Measurements from ENCODE around the gene RBL1.
"Not testable (repeated sequence)": the region's sequence is repeated elsewhere in the genome, so short reads cannot be mapped to it uniquely, and the experiment has no call there.

RBL1 gene

DNA sequence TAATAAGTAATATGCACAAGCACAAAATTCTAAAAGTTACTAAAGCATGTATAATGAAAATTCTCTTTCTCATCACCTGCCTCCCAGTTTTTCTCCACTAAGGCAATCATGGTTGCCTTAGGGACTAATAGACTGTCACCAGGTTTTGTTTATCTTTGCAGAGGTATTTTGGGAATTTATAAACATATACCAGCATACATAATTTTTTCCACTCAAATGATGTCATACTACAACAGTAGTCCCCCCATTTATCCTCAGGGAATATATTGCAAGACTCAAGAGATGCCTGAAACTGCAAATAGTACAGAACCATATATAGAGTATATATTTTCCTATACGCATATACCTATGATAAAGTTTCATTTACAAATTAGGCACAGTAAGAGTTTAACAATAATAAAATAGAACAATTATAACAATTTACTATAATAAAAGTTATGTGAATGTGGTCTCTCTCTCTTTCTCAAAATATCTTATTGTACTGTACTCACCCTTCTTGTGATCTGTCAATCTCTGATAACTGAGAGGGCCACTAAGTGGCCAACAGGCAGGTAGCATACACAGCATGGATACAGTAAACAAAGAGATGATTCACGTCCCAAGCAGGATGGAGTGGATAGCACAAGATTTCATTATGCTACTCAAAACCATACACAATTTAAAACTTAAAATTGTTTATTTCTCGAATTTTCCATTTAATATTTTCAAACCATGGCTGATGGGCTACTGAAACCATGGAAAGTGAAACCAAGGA, 19.7 kb downstream of the RBL1 start:
- DNase-seq (ENCODE audit: low read depth): no peak

DNA sequence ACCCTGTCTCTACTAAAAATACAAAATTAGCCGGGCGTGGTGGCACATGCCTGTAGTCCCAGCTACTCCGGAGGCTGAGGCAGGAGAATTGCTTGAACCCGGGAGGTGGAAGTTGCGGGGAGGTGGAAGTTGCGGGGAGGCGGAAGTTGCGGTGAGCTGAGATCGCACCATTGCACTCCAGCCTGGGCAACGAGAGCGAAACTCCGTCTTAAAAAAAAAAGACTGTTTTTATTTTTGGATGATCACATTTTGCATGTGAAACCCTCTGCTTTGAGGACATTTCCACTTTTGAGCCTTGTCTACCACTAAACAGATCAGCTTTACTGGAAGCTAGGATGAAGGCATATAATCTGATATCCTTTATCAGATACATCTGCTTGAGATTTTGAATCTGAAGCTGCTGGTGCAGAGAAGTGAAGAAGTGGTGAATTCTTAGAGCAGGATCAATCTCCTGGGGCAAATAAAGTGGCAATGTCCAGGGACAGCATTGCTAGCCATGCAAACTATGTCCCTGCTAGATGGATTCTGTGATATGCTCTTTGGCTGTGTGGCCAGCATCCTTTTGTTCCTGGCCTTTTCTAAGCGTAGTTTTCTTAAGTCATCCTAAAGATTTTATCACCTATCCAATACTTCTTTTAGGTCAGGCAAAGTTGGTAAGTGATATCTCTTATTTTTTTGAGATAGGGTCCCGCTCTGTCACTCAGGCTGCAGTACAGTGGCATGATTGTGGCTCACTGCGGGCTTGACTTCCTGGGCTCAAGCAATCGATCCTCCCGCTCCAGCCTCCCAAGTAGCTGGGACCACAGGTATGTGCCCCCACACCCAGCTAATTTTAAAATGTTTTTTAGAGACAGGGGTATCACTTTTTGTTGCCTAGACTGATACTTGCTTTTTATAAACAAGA, 23.3 kb downstream of the RBL1 start:
- DNase-seq (ENCODE audit: low read depth): no peak

DNA sequence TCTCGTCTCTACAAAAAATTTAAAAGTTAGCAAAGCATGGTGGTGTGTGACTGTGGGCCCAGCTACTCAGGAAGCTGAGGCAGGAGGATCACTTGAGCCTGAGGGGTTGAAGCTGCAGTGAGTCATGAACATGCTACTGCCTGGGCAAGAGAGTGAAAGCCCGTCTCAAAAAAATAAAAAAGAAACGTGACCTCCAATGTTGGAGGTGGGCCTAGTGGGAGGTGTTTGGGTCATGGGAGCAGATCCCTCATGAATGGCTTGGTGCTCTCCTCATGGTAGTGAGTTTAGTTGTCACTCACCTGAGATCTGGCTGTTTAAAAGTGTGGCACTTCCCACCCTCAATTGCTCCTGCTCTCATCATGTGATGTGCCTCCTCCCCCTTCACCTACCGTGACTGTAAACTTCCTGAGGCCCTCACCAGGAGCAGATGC, 24.3 kb downstream of the RBL1 start:
- DNase-seq (ENCODE audit: low read depth): no peak

DNA sequence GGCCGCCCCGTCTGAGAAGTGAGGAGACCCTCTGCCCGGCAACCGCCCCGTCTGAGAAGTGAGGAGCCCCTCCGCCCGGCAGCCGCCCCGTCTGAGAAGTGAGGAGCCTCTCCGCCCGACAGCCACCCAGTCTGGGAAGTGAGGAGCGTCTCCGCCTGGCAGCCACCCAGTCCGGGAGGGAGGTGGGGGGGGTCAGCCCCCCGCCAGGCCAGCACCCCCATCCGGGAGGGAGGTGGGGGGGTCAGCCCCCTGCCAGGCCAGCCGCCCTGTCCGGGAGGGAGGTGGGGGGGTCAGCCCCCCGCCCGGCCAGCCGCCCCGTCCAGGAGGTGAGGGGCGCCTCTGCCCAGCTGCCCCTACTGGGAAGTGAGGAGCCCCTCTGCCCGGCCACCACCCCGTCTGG, 26.2 kb downstream of the RBL1 start:
- not testable (repeated sequence) for DNase-seq (ENCODE audit: low read depth)

DNA sequence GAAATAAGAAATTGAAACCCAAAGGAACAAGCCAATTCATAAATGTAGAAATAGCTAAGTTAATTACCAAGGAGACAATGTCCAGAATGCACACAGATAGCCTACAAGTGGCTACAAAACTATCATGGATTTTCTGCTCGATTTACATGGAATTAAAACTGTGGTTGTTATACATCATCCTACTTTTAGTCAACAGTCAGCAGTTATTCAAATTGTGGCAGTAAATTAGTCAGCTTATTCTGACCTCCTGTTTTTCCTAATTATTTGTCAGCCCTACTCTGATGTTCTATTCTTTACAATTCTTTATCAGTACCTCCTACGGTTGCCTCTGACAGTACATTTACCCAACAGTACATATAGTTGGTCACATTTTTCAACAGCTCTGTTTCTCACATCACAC, 29.6 kb downstream of the RBL1 start:
- no peak for DNase-seq (ENCODE audit: low read depth)

DNA sequence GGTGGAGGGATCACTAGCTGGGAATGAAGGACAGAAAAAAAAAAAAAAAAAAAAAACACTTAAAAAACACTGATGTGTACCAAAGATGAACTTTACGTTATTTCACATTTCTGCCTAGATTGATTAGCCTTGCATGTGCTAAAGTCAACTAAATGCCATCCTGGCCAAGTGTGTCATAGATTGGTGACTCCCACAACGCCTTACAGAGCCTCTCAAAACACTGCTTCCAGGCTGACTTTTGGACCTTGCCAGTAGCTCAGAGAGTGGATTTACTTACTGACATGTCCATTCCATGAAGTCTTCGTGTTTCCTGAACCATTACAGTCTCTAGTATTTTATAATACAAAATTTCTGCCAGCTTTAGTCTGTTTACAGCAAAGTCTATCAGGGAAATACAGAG, 40.5 kb downstream of the RBL1 start:
- no peak for DNase-seq (ENCODE audit: low read depth)

DNA sequence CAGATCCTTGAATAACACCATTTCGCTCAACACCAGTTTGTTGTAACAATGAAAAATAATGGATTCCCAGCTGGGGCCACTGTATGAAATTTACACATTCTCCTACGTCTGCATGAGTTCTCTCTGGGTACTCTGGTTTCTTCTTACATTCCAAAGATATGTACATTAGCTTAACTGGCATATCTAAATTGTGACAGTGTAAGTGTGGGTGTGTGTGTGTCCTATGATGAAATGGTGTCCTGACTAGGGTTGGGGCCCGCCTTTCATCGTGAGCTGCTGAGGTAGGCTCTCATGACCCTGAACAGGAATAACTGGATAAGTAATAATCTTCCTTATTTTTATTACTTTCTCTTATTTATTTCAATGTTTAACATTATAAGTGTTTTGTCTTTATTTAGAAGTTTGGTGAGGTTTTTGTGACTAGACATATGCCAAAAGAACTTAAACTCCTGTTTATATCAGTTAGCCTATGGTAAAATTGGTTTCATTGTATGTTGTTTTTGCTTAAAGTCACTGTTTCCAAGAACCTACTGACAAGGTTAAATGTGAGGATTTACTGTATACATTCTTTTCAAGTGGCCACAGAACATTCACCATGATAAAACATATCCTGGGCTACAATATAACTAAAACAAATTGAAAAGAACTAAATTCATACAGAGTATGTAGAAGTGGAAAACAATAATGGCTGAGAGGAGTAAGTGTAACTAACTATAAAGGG, 42.4 kb downstream of the RBL1 start:
- DNase-seq (ENCODE audit: low read depth): no peak

DNA sequence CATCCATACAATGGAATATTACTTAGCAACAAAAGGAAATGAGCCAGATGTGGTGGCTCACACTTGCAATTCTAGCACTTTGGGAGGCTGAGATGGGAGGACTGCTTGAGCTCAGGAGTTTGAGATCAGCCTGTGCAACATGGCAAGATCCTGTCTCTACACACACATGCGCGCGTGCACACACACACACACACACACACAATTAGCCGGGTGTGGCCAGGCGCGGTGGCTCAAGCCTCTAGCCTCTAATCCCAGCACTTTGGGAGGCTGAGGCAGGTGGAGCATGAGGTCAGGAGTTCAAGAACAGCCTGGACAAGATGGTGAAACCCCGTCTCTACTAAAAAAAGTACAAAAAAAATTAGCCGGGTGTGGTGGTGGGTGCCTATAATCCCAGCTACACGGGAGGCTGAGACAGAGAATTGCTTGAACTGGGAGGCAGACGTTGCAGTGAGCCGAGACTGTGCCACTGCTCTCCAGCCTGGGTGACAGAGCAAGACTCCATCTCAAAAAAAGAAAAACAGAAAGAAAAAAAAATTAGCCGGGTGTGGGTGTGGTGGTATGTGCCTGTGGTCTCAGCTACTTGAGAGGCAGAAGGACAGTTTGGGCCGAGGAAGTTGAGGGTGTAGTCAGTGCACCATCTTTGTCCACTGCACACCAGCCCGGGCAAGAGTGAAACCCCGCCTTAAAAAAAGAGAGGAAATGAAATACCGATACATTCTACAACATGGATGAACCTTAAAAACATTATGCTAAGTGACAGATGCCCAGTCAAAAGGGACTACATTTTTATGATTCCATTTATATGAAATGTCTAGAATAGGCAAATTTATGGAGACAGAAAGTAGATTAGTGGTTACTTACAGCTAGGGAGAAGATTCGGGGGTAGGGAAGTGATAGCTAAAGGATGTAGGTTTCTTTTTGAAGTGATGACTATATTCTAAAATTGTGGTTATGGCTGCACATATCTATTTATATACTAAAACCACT, 52.5 kb downstream of the RBL1 start:
- DNase-seq (ENCODE audit: low read depth): no peak

DNA sequence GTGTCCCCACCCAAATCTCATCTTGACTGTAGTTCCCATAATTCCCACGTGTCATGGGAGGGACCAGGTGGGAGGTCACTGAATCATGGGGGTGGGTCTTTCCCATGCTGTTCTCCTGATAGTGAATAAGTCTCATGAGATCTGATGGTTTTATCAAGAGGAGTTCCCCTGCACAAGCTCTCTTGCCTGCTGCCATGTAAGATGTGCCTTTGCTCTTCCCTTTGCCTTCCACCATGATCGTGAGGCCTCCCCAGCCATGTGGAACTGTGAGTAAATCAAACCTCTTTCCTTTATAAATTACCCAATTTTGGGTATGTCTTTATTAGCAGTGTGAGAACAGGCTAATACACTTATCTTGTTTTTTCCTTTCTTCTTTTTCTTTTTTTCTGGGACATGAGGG, 56.4 kb downstream of the RBL1 start:
- DNase-seq (ENCODE audit: low read depth): not testable (repeated sequence)

DNA sequence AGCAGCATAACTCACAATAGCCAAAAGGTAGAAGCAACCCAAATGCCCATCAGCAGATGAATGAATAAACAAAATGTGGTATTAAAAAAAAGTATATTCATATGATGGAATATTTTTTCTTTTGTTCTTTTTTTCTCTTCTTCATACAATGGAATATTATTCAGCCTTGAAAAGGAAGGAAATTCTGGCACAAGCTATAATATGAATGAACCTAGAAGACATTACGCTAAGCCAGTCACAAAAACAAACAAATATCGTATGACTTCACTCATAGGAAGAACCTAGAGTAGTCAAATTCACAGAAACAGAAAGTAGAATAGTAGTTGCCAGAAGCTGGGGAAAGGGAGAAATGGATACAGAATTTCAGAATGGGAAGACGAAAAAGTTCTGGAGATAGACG, 63.7 kb downstream of the RBL1 start:
- DNase-seq (ENCODE audit: low read depth): no peak

DNA sequence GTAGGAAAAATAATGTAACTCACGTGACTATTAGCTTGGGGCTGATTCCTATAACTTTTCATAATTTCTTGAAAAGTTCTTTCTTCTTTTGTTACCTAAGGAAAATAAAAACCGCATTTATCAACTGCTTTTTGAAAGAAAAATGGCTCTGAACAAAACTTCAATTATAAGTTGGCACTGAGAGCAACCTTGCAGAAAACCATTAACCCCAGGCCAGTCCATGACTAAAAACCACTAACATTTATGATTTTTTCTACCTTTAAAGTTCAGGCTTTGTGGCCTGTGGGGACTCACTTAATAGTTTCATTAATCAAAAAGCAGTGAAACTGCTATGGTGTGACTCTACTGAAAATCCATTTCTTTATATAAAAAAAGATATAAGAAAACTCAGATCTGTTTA, 75.2 kb downstream of the RBL1 start:
- DNase-seq (ENCODE audit: low read depth): no peak

DNA sequence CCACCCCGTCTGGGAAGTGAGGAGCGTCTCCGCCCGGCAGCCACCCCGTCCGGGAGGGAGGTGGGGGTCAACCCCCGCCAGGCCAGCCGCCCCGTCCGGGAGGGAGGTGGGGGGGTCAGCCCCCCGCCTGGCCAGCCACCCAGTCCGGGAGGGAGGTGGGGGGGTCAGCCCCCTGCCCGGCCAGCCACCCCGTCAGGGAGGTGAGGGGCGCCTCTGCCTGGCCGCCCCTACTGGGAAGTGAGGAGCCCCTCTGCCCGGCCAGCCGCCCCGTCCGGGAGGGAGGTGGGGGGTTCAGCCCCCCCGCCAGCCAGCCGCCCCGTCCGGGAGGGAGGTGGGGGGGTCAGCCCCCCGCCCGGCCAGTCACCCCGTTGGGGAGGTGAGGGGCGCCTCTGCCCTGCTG, 83.2 kb downstream of the RBL1 start:
- DNase-seq (ENCODE audit: low read depth): not testable (repeated sequence)

DNA sequence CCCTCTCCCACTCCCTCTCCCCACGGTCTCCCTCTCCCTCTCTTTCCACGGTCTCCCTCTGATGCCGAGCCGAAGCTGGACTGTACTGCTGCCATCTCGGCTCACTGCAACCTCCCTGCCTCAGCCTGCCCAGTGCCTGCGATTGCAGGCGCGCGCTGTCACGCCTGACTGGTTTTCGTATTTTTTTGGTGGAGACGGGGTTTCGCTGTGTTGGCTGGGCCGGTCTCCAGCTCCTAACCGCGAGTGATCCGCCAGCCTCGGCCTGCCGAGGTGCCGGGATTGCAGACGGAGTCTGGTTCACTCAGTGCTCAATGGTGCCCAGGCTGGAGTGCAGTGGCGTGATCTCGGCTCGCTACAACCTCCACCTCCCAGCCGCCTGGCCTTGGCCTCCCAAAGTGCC, 83.9 kb downstream of the RBL1 start:
- not testable (repeated sequence) for DNase-seq (ENCODE audit: low read depth)

DNA sequence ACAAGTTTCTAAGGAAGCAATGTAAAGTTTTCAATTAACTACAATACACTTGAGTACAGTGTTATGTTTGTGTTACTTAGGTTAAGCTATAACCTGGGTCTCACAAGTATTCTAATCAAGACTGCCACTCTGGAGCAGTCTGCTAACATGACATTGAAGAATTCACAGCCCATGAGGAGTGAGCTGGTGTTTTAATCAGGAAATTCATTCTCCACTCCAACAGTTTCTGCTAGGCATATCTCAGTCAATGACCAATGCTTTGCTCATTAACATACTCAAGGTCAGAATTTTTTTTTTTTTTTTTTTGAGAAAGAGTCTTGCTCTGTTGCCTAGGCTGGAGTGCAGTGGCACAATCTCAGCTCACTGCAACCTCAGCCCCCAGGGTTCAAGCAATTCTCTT, 84.7 kb downstream of the RBL1 start:
- DNase-seq (ENCODE audit: low read depth): no peak

DNA sequence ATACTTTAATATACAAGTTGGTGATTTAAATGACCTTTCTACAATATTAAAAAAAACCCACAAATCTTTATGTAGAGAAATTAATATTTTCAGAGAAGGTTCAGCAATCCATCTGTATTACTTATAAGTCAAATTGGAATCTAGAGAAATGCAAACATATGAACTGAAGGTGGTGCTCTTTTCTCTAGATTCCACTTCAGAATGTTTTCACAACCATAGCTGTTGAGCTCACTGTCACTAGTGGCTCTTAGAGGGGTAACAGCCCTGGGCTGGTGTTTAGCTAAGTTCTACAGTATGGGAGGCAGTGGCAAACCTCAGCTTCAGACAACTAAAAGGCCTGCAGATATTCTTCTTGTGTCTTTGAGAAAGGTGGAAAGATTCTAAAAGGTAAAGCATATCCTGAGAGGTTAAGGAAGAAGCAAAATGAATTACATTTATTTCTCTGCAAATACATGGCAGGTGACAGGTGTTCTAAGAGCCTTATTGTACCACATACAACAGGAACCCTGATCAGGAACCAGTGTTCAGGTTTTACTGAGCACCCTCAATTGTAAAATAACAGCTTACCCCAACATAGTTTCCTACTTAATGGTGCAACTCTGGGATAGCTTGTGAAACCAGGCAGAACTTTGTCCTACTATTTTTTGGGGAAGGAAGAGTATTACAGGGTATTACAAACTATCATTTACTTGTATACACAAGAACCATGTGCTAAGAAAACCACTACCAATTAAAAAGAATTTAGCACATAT, 87.7 kb downstream of the RBL1 start:
- DNase-seq (ENCODE audit: low read depth): no peak

DNA sequence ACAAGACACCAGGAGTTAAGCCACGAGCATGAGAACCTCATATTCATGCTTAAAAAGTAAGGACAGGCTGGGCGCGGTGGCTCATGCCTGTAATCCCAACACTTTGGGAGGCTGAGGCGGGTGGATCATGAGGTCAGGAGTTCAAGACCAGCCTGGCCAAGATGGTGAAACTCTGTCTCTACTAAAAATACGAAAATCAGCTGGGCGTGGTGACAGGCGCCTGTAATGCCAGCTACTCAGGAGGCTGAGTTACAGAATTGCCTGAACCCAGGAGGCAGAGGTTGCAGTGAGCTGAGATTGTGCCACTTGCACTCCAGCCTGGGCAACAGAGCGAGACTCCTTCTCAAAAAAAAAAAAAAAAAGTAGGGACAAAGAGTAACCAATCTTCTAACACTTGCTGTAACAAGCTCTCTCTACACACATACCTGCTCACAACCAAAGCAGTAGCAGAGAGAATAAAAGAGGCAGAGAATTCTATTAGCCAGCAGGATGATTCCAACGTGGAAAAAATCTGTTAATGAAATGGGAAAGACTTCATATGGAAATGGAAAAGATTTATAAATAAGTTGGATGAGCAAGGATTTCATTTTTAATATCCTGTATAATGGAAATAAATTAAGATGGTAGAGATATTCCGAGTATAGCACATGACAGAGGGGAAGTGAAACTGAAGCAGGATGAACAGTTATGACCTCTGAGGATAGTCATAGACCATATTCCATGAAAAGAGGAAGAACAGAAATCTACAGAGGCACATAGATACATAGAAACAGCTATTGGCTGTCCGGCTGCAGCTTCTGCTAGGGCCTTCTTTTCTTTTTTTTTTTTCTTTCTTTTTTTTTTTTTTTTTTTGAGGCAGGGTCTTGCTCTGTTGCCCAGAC, 90.5 kb downstream of the RBL1 start:
- not testable (repeated sequence) for DNase-seq (ENCODE audit: low read depth)

DNA sequence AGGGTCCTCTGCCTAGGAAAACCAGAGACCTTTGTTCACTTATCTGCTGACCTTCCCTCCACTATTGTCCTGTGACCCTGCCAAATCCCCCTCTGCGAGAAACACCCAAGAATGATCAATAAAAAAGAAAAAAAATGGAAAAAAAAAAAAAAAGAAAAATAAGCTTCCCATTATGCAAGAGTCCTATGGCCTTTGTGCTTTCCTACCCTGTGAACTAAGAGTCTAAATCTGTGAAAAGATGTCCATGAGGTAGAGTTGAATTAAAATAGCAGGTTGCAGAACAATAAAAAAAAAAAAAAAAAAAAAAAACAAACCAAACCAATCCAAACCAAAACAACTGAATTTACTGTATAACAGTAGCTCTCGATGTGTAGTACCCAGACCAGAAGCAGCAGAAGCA, 94.2 kb downstream of the RBL1 start:
- DNase-seq (ENCODE audit: low read depth): not testable (repeated sequence)

DNA sequence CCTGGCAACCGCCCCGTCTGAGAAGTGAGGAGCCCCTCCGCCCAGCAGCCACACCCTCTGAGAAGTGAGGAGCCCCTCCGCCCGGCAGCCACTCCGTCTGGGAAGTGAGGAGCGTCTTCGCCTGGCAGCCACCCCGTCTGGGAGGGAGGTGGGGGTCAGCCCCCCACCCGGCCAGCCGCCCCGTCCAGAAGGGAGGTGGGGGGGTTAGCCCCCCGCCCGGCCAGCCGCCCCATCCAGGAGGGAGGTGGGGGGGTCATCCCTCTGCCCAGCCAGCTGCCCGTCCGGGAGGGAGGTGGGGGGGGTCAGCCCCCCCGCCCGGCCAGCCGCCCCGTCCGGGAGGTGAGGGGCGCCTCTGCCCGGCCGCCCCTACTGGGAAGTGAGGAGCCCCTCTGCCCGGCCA, 95.6 kb downstream of the RBL1 start:
- DNase-seq (ENCODE audit: low read depth): not testable (repeated sequence)

DNA sequence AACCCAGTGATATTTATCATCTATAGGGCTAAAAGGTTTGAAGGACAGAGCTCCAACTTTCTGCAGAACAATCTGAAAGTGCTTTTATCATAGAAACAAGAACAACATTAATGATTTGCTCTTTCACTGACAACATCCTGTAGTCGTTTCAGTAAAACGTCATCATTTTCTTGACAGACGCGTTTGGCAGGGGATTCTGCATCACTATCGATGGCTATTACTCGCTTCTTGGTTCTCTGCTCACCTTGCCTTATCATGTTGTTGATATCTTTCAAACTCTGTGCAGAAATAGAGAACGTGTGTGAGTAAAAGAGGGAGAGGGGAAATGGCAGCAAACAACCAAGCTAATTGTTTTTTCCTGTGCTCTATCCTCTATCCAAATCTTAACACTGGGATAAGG, 97.1 kb downstream of the RBL1 start:
- no peak for DNase-seq (ENCODE audit: low read depth)

DNA sequence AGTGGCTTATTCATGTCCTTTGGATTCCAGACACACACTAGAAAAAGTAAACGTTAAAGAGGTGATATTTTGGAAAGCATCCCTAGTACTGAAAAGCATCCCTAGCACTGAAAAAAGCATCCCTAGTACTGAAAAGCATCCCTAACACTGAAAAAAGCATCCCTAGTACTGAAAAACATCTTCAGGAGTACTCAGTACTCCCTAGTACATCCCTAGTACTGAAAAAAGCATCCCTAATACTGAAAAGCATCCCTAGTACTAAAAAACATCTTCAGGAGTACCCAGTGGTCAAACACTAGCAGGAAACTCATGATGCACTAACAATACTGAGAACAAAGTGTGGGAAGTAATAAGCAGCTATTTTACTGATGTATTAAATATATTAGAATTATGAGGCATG, 98.7 kb downstream of the RBL1 start:
- DNase-seq (ENCODE audit: low read depth): no peak
